Cortex of kidney (tissue), 1 donor: ENCODE data around the gene WEE1.

Source experiments
- DNase-seq: peaks from one replicate; lab custom pipeline; 2025; lab: John Stamatoyannopoulos, UW

Gene WEE1

DNA sequence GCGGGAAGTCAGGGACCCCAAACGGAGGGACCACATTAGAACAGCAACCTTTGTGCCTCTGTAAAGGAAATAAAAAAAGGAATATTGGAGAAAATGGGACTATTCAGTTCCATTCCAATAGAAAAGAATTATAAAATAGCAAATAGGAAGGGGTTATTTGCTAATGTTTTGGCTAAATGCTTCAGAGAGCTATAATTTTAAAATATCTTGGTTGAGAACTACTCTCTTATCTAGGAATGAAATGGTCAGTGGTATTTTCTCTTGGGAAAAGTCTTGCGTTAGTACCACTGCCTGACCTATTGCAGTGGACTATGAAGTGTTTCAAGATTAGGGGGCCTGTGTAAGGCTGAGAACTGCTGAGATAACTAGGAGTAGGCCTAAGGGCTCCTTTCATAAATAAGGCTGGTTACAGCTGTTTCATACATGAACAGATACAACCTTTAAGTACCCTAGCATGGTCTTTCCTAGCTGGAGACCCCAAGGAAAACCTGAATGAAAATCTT, 6.9 kb upstream of the WEE1 start:
- DNase-seq, result no peak

- DNase-seq, result no peak
Measured at GRCh38 chr11:9567401-9567800, 6.1 kb upstream of the WEE1 start.

DNA sequence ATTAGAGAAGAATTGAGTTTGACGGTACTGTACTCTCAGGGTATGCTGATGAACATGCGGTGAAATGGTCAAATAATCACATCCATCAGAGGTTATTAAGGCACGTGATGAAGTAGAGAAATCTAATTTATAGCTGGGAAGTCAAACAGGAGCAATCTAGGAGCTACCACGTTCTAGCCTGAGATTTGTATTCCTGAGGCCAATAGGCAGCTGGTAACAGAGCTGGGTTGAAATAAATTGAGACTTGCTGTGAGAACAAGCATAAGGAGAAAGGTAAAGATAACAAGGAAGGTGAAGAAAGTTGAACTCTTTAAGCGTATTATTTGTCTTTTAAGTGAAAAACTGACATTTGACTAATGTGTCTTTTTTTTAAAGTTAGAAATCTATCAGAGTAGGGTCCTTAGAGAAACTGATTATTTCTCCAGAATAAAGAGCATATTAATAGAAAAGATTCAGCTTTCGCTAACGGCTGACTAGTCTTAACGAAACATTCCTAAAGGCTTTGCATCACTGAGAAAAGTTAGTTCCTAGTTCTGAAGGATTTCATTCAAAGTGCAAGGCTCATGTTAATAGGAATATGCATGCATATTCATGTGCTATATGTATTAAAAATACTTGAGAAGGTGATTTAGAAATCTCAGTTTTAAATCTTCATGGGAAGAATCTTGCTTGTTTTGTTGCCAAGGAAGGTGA, 5.2 kb upstream of the WEE1 start:
- no peak for DNase-seq

- DNase-seq, result no peak
Measured at GRCh38 chr11:9568854-9569587, 4.4 kb upstream of the WEE1 start.

DNA sequence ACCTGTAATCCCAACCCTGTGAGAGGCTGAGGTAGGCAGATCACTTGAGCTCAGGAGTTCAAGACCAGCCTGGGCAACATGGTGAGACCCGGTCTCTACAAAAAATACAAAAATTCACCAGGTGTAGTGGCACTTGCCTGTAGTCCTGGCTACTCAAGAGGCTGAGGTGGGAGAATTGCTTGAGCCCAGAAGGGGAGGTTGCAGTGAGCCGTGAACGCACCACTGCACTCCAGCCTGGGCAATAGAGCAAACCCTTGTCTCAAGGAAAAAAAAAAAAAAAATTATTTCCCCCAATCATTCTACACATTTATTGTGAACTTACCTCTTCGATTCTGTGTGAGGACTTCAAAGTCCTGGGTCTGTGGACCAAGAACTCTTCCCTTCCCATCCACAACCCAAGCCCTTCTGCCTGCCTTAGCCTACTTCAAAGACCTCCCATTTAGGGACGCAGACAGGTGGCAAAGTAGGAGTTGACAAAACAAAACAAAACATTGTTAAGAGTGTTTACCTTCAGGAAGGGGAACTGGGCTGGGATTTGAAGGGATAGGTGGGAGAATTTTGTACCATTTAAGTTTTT, 3.8 kb upstream of the WEE1 start:
- no peak for DNase-seq

DNA sequence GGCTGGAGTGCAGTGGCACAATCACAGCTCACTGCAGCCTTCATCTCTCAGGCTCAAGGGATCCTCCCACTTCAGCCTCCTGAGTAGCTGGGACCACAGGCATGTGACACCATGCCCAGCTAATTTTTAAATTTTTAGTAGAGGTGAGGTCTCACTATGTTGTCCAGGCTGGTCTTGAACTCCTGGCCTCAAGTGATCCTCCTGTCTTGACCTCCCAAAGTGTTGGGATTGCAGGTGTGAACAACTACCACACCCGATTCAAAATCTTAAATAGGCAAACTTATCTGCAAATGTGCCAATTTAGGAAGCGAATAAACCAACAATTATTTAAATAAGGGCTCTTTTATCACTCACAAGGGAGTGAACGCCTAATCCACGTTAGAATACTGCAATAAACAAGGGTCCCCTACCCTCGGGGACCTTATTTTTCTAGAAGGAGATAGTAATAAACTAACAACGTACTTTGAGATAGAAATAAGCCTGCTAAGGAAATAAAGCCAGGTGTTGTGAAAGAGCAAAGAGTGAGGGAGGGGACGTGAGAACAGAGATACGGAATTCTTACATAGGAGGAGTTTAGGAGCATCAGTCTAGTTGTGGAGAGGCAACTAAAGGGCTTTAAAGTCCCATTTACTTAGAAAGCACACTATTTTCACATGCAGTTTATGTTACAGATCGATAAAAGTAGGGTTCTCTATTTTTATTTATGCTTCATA, 3.0 kb upstream of the WEE1 start:
- no peak for DNase-seq

DNA sequence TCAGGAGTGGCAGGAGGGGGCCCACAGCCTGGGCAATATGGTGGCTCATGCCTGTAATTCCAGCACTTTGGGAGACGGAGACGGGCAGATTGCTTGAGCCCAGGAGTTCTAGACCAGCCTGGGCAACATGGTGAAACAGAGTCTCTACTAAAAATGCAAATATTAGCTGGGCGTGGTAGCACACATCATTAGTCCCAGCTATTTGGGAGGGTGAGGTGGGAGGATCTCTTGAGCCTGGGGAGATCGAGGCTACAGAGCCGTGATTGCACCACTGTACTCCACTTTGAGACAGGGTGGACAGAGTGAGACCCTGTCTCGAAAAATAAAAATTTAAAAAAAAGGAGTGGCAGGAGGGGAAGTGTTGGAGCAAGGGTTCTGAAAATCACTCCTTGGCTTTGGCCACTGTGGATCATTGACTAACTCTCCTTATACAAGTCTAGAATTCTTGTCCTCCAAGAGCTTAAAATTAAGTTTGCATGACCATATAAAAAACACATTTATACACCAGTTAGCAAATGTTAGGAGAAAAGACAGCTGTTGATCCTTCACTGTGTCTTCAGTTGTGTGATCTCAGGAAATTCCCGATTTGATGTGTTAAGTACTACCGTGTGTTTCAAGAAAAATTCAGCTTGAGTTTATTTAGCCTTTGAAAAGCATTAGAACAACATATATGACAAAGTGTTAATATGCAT, 2.3 kb upstream of the WEE1 start:
- no peak for DNase-seq

- DNase-seq, result no peak
Measured at GRCh38 chr11:9571763-9572115, 1.7 kb upstream of the WEE1 start.

DNA sequence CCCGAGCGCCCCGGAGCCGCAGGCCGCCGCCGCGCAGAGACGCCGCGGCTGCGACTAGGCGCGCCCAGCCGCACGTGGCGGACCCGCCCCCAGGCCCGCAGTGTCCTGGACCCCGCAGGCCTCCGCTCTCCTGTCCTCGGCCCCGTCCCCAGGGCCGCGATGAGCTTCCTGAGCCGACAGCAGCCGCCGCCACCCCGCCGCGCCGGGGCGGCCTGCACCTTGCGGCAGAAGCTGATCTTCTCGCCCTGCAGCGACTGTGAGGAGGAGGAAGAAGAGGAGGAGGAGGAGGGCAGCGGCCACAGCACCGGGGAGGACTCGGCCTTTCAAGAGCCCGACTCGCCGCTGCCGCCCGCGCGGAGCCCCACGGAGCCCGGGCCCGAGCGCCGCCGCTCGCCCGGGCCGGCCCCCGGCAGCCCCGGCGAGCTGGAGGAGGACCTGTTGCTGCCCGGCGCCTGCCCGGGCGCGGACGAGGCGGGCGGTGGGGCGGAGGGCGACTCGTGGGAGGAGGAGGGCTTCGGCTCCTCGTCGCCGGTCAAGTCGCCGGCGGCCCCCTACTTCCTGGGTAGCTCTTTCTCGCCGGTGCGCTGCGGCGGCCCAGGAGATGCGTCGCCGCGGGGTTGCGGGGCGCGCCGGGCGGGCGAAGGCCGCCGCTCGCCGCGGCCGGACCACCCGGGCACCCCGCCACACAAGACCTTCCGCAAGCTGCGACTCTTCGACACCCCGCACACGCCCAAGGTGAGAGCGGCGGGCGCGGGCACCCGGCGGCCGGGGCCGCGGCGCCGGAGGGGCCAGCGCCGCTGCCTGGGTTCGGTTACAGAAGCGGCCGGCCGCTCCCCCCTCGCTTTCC, 528 bp downstream of the WEE1 start:
- no peak for DNase-seq

- no peak for DNase-seq
Measured at GRCh38 chr11:9574622-9575259, 1.3 kb downstream of the WEE1 start.

- DNase-seq, result no peak
Measured at GRCh38 chr11:9575260-9576240, 2.1 kb downstream of the WEE1 start.

GRCh38 chr11:9576701-9577381, 3.4 kb downstream of the WEE1 start:
- DNase-seq, result no peak

DNA sequence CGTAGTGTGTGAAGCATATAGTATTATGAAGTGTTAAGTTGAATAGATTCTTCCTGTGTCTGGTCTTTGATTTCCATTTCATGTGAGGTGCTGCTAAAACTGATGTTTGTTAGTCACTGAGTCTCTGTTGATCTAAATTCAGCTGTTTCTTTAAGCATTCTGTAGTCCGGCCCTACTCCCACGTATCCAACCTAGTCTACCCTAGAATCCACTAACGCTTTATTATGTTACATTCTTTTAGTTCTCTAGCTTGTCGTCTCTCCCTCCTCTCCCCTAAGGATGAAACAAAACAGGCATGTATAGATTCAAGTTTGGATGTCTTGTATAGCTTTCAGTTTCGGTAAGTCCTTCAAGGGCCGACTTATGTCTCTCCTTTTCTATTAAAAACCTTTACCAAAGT, 4.1 kb downstream of the WEE1 start:
- no peak for DNase-seq

DNA sequence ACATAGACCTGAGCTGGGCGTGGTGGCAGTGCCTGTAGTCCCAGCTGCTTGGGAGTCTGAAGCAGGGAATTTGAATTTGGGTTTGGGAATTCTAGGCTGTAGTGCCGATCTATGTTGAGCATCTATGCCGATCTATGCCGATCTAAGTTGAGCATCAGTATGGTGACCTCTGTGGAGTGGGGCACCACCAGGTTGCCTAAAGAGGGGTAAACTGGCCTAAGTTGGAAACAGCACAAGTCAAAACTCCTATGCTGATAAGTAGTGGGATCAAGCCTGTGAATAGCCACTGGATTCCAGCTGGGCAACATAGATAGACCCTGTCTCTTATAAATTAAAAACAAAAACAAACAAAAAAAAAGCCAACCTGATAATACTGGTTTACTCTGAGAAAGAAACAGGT, 7.4 kb downstream of the WEE1 start:
- DNase-seq, result no peak

GRCh38 chr11:9581556-9582161, 8.2 kb downstream of the WEE1 start:
- DNase-seq, result no peak

DNA sequence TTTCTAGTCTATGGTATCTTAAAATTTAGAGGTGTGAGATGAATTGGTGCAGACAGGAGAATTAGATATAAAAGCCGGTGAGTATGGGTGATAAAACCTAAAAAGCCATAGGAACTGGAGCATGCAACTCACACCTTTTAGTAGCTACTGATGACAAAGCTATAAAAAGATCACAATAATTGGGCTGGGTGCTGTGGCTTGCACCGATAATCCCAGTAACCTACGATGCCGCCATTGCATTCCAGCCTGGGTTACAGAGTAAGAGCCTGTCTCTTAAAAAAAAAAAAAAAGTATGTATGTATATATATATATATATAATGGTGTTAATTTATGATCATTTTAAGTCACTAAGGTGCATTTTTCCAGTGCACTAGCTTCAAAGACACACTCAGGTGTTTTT, 17.2 kb downstream of the WEE1 start:
- no peak for DNase-seq

DNA sequence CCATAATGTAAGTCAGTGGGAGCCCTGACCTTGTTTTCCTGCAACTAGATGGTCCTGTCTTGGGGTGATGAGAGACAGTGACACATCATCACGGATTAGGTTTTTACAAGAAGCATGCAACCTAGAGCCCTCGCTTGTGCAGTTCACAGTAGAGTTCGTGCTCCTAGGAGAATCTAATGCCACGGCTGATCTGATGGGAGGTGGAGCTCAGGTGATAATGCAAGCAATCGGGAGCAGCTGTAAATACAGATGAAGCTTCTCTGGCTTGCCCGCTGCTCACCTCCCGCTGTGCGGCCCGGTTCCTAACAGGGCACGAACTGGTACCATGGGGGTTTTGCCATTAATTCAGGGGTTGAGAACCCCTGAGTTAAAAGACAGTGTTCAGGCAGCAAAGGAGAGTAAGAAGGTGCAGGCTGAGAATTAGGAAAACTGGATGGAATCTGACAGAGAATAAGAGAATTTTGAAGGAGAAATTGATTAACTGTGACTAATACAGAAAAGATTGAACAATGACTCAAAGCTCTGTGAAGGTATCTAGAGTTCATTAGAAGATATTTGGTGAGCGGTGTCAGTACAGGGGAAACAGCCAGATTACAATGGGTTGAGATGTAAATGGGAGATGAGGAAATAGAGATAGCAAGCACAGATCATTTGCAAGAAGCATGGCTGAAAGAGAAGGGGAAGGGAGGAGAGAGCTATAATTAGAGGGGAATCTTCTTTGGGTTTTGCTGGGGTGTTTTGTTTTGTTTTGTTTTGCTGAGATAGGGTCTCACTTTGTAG, 21.0 kb downstream of the WEE1 start:
- DNase-seq, result no peak
